Amniotic stem cell (primary cell): ENCODE results near the gene TRIM71.
"Not testable (repeated sequence)": the region's sequence is repeated elsewhere in the genome, so short reads cannot be mapped to it uniquely, and the experiment has no call there.

Experiments
- DNase-seq: peaks from one replicate; lab custom pipeline; 2025; lab: John Stamatoyannopoulos, UW

Gene TRIM71

DNA sequence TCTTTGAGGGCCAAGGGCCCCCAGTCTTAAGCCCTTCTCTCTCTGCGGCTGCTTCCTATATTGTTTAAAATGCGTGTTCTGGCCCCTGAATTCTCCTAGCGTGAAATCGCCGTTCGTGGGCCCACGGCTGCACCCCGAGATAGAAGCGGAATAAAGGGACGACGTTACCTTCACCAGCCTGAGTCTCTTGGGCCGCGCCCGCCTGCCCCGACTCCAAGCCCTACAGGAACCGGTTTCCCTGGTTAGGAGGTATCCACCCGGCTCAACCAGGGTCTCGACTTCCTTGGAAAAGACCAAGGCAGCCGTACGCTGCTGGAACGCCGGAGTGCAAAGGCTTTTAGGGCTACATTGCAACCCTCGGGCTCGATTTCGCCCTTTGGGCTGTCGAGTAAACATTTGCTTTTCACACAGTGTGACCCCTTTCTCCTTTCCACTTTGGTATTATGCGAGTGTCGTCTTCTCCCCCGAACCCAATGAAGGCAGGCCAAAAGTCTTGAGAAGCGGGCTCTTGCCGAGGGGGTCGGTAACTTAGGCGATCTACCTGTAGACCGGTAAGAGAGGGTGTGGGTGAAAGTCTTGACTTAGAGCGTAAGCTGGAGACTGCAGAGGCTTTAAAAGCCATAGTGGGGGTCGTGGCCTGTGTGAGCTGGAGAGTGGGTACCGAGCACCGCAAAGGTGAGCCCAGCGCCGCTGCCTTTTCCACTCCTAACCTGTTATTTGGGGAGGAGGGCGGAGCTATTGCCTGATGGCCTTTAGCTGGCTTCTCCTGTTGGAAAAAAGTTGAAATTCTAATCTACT lies 2.0 kb downstream of the TRIM71 start:
- no peak for DNase-seq

DNA sequence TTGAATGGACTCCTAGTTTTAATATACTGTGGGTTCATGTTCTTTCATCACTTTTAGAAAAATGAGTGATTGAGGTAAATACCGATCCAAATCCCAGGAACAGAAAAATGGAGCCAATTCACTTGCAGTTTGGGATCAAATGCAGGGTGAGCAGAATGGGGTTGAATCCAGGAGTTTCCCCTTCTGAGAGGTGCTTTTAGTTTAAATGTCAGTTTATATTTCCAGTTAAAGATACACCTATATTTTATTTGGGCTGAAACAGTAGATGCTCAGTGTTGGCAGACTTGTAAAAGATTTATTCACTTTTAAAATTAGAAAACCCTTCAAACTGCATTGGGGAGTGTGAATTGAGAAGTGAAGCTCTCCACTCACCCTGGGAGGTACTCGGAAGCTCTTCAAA lies 2.6 kb downstream of the TRIM71 start:
- no peak for DNase-seq

DNA sequence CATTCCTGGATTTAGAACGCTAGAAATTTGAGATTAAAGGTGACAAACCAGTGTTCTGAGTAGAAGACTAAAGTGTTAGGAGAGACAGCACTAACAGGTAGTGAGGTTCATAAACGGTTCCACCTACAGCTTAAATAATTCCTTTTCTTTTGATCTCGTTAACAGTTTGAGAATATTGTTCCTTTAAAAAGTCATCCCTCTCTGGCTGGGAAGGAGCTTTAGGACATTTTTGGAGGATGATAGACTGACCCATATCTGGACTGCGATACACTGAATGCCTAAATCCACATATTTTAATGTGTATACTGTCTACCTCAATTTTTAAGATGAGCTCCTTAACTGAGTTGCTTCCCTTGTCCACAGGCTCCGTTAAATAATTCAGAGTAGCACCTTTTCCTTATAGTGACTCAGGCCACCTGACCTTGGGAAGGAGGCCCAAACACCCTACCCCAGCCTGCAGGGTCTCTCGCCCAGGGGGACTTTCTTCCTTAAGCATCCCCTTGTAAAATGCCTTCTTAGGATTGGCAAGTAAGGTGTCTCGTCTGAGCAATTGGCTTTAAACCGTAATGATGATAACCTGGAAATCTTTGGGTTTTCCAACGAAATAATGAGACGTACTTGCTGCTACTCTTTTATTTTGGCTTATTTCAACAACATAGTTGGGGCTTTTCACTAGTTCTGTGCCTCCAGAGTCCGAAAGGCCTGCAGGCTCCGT lies 3.3 kb downstream of the TRIM71 start:
- DNase-seq: no peak

DNA sequence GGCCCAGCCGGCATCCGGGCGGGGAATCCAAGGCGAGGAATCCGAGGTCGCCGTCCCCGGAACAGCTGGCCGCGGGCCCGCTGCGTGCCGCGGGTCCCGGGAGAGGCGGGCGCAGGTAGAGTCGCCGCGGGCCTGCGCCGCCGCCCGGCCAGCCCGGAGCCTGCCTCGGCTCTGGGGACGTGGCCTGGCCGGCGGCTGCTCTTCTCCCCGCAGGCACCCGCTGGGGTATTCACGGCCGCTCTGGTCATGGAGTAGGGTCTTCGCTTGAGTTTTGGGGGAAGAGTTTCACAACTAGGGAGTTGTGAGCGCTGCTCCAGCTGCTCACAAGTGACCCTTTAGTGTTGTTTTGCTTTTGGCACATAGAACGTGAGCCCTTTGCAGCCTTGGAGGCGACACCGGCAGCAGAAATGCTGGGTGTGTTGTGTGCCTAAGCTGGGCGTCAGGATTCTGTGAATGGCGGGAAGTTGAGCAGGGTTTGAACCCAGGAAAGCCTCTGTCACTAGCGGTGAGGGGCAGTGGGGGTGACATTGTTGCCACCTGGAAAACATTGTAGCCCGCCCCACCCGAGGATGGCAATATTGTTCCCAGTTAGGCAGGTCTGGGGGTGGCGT lies 4.0 kb downstream of the TRIM71 start:
- DNase-seq: no peak

DNA sequence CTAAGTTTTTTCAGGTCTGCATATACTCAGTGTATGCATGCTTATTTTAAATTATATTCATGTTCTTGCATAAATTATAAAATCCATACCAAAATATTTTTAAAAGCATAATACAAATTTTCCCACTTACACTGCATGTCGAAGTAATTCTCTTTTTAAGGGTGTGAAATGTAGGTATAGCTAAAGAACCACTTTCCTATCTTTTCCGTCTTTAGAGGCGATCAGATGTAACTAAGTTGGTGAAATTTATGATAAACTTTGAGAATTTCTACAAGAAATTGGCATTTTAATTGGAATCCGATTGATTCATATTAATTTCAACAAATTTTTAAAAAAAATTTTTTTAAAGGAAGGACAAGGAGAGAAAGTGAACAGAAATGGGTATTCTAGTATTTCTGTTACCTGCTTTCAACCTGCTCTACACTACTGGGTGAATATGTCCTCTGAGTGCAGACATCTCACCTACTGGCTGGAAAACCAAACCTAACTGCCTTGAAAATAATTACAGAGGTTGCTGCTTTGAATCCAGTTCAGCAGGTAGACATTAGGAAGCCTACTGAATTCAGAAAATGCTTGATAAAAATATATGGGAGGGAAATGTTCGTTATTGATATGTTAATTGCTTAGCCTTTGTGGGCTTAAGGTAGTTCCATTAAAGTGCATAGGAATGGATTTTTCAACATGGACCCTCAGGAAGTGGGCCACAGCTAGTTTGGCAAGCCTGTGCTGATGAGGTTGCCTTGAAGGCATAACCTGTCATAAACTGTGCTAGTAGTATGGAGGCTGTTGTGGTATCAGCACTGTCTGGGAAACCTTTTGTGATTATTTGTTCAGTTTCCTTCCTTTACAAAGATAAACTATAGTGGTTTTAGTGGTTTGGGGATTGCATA lies 5.1 kb downstream of the TRIM71 start:
- DNase-seq: no peak

DNA sequence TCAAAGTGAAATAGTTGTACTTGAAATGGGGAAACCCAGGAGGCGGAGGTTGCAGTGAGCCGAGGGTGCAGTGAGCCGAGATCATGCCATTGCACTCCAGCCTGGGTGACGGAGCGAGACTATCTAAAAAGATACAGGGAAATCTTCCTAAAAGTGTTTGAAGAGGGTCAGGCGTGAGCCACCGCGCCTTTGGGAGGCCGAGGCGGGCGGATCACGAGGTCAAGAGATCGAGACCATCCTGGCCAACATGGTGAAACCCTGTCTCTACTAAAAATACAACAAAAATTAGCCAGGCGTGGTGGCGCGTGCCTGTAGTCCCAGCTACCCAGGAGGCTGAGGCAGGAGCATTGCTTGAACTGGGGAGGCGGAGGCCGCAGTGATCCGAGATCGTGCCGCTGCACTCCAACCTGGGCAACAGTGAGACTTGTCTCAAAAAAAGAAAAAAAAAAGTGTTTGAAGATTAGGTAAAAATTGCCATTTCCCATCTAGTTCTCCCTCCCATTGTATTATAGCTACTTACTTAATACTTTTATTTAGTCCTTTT lies 5.9 kb downstream of the TRIM71 start:
- not testable (repeated sequence) for DNase-seq

DNA sequence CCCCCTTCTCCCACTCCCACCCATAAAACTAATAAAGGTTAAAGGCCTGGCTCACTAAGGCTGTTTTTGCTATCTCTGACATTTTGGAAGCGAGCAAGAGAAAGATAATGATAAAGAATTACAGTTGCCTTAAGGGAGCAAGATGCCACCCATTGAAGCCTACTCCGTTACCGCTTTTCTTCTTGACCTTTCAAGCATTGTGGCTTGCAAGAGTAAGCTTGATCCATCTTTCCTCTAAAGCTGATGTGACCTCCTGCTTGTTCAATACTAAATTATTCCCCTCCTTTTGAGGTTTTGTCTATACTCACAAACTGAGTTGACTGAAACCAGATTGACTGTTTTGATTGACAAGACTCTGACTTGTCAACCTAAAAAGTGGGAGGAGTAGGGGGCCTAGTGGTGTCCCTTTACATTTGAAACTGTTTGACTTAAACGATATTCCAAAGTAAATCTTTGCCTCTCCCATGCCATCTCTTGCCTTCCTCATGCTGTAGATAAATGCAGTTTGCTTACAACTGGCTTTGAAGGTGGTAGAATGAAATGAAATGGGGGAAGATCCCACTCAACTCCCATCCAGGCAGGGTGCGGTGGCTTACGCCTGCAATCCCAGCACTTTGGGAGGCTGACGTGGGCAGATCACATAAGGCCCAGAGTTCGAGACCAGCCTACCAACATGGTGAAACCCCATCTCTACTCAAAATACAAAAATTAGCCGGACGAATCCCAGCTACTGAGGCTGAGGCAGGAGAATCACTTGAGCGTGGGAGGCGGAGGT lies 8.0 kb downstream of the TRIM71 start:
- DNase-seq: no peak

DNA sequence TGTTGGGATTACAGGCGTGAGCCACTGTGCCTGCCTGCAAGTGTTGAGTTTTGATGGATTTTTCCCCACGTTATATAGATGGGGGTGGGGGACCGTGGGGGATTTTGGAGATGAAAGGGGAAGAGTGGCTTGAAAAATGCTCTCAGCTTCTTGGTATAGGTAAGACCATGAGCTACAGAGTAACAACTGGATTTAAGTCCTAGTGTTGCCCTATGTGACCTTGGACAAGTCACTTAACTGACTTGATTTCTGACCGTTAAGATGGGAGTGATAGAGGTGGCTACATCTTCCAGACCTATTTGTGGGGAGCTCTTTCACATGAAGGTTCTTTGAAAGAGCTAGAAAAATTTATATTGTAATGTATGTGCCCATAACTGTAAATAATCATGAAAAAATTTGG lies 13.3 kb downstream of the TRIM71 start:
- no peak for DNase-seq

DNA sequence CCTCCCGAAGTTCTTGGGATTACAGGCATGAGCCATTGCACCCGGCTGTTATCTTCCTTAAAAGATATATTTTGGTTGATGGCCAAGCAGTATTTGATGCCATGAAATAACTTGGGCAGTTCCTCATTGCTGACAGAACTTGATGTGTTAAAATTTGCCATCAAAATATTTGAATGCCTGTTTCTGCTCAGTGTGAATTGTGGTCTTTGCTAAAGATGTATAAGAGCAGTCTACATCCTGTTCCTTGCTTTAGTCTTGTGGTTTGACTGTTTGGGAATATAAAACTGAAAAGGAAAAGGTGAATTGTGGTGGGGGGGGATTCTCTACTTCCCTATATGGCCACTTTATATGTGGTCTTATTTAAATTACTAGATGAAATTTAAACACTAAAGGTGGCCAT lies 14.0 kb downstream of the TRIM71 start:
- no peak for DNase-seq

DNA sequence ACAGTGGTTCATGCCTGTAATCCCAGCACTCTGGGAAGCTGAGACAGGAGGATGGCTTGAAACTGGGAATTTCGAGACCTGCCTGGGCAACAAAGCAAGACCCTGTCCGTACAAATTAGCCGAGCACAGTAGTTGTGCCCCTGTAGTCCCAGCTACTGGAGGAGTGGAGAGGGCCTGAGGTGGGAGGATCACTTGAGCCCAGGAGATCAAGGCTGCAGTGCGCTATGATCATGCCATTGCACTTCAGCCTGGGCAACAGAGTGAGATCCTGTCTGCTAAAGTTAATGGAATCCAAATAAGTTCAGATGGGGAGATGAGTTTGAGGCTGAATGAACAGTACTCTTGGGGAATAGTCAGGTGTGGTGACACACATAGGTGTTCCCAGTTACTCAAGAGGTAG lies 14.4 kb downstream of the TRIM71 start:
- no peak for DNase-seq

DNA sequence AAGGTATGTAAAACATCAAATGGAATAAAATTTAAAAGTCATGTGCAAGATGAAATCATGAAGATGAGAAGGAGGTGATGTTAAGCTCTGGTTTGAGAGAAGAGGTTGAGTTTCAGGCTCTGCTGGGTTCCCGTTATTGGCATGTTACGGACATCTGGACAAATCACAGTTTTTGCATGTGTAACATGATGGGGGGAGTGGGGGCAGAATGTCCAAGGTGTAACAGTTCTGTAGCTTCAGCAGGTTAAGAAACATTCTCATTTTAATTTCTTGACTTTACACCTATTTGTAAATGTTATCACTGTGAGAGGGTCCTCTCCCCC lies 17.2 kb downstream of the TRIM71 start:
- no peak for DNase-seq

DNA sequence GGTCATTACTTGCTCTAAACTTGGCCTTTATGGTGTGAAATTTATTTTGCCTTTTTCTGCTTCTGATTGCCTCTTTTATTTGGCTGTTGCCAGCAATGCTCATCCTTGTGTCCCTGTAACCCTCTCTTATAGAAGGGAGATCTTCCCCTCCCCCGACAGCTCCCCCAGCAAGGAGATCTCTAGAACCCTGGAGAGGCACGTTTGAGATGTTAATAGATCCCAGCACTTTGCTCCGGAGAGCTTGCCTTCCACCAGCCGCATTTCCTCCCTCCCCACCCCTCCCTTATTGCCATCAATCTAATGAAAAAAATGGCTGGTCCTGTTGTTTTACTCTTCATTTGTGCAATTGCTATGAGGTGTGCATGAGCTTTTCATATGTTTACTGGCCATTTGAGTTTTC lies 18.2 kb downstream of the TRIM71 start:
- DNase-seq: no peak

DNA sequence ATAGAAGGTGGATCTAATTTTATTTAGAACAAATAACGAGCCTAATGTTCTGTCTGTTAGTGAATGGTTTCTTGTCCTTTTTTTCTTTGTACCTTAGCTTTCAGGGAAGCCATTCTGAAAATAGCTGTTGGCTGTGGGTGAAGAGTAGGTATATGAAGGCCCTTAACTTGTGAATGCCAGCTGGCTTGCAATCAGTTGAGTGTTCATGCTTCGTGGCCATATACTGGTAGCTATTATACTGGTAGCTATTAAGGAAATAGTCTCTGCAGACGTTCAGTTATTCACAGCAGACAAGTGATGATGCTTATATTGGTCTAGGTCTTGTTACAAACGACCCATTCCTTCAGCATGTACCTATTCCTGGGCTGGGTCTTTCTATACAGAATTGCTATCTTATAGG lies 18.8 kb downstream of the TRIM71 start:
- DNase-seq: no peak

DNA sequence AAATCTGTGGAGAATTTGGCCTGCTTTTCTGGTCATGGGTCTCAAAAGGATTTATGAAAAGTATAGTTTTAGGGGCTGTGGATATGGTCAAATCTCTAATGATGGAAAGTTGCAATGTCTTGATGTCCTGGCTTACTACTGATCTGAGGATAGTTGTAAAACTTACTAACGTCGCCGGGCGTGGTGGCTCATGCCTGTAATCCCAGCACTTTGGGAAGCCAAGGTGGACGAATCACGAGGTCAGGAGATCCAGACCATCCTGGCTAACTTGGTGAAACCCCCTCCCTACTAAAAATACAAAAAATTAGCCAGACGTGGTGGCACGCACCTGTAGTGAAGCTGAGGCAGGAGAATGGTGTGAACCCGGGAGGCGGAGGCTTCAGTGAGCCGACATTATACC lies 19.6 kb downstream of the TRIM71 start:
- DNase-seq: no peak

DNA sequence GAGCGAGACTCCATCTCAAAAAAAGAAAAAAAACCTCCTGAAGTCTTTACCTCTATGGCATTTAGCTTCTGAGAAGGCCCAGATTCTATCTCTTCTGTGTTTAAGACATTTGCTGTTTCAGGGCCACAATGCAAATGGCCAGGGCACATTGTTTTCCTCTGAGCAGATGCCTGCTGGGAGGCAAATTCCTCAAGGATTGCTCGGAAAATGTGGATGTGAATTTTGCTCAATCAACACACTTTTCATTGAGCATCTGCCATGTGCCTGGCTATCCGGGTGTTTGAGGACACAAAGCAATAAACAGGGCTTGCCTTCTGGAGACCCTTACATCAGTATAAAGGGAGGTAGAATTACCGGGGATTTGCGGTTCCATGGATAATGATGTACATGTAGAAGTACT lies 20.0 kb downstream of the TRIM71 start:
- no peak for DNase-seq

DNA sequence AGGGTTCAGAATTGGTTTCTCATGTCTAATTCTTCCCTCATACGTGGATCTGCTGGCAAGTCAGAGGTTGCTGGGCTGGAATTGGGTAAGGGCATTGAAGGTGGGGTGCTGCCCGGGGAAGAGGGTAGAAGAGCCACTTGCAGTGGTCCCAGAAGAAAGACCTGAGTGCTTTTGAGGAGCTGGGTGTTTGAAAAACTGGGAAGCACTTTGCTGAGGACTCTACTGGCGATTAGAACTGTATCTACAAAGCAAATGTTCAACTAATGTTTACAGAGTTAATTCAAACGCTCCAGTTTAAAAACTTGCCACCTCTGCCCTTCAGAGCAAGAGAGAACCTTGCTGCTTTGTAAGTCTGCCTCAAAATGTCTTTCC lies 21.9 kb downstream of the TRIM71 start:
- no peak for DNase-seq

DNA sequence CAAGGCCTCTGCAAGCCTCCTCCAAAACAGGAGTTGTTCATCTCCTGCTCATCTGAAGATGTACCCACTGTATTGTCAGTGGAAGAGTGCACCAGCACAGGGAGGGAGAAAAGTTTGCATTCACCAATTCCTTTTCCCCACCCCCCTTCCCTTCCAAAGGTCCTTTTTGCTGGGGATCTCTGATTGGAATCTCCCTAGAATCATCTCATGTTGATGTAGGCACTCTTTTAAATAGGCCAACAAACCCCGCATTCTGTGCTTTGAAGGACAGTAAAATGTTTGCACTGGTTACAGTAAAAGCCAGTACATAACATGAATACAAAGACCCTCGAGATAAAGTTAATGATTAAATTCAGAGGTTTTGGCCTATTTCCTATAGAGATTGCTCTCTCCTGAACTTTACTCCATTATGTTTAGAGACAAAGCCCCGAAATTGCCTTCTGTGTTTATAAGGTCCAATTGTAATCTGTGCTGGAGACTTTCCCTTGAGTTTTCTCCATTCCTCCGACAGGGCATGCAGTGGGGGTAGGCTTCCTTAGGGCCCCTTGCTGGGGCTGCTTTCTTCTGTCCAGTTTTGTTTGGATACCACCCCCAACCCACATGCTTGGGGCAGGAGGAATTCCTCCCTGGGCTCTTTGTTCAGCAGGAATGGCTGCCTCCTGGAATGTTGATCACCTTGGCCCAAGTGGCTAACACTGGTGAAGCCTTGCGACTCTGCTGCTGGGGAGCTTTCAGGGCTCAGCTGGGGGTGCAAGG lies 22.5 kb downstream of the TRIM71 start:
- no peak for DNase-seq

DNA sequence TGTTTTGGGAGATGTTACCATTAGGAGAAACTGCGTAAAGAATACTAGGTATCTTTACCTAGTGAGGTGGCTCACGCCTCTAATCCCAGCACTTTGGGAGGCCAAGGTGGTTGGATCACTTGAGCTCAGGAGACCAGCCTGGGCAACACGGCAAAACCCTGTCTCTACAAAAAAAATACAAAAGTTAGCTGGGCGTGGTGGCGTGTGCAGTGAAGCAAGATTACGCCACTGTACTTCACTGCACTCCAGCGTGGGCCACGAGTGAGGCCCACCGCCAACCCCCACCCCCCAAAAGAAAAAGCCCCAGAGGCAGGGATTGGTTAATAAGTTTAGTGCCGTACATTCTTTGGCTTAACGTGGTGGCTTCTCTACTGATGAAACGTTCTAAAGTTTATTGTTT lies 23.5 kb downstream of the TRIM71 start:
- DNase-seq: no peak

DNA sequence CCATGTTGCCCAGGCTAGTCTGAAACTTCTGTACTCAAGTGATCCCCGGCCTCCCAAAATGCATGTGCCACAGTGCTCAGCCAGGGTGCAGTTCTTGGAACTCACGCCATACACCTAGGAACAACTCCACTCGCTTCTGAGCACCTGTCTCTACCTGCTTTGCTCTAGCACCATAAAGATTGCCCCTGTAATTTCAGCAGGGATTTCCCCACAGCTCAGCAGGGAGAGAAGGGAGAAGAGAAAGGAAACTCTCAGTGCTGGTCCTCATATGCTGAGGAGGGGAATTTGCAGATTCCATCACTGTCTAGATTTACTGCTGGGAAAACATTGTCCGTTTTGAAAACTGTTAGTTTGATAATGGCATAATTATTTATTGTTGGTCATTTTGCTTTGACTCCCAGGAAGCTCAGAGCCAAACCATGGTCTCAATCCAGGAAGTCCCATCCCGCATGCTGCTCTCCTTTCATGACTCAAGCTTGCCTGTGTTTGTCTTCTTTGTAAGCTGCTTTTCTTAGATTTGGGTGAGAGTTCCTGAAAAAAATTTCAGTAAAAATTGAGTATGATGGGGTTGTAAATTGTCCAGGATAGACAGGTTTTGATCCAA lies 24.2 kb downstream of the TRIM71 start:
- DNase-seq: no peak

DNA sequence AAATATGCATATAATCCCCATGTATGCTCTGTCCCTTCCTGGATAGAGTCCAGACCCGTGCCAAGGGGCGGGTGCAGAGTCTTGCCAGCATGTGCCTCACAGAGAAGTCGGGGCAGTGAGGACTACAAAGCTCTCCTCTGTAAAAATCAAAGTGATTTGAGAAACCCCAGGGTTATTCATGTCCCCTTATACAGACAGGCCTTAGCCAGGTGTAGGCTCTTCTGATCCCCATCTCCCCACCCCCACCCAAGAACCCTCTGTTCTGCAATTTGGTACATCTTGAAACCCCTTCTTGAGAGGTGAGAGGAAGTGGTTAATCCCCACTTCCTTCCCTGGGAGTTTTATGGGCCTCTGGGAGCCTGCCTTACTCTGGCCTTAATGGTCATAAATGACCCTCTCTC lies 24.7 kb downstream of the TRIM71 start:
- no peak for DNase-seq
